ENCODE measurements around the gene SAG.

Gene SAG

DNA sequence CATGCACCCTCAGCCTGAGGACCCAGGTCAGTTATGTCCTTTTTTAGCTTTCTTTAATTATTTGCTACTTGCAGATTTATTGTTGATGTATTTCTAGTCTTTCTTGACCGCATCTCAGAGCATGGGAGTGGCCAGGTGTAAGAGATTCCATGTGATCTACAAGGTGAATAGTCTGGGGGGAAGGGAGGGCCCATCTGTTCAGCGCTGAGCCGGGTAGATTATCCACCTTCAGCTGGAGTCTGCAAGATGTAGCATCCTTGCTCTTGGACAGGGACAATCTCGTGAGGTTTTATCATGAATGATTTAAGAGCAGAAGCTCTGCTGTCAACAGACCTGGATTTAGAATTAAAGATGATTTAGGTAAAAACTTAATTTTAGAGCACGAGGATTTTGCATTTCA, 34.7 kb downstream of the SAG start:
- Histone ChIP-seq H3K36me3 (replicated peaks; ENCODE audit: insufficient read depth, low read length) (no peaks in the 10 kb centered on the region), H3K4me1 (ENCODE audit: low read length) (no peaks in the 10 kb centered on the region), H3K4me2 (ENCODE audit: low read depth, low read length) (no peak overlapping the region), H3K4me3 (ENCODE audit: low read length) (no peak overlapping the region), H3K27ac (ENCODE audit: low read length) (no peak overlapping the region), H2AFZ (ENCODE audit: low read length) (no peak overlapping the region), H3K79me2 (ENCODE audit: low read length) (no peaks in the 10 kb centered on the region), H3K27me3 (replicated peaks; ENCODE audit: insufficient read depth, low read length) (no peaks in the 10 kb centered on the region), H3K9me3 (replicated peaks; ENCODE audit: insufficient read depth, low read length) (no peaks in the 10 kb centered on the region), H3K9me2 (replicated peaks; ENCODE audit: insufficient read depth, low read length) (no peaks in the 10 kb centered on the region), H3K9ac (ENCODE audit: low read length) (no peak overlapping the region), H3F3A (ENCODE audit: insufficient read depth, low read length) (no peaks in the 10 kb centered on the region), H4K20me1 (ENCODE audit: insufficient read depth, low read length) (no peaks in the 10 kb centered on the region)
- TF ChIP-seq EZH2 (optimal IDR thresholded peaks at IDR 0.05; ENCODE audit: low read depth, low read length) (no peak), CTCF (IDR thresholded peaks at IDR 0.05; ENCODE audit: low read length) (no peak), EZH2phosphoT487 (IDR thresholded peaks at IDR 0.05; ENCODE audit: low read length) (no peak)
- DNase-seq = no peak

DNA sequence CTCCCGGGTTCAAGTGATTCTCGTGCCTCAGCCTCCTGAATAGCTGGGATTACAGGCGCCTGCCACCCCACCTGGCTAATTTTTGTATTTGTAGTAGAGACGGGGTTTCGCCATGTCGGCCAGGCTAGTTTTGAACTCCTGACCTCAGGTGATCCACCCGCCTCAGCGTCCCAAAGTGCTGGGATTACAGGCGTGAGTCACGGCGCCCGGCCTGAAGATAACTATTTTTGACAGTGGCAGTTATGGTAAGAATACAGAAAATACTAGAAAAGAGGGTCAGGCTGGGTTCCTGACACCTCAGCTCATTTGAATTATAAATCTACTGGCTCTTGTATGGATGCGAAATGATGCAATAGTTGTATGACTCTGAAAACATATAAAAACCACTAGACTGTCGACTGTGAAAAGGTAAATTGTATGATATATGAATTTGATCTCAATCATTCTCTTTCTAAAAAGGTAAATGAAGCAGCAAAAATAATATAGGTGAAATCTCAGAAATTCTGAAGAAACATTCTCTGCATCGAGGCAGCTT, 35.6 kb downstream of the SAG start:
- Histone ChIP-seq H3K36me3 (replicated peaks; ENCODE audit: insufficient read depth, low read length) (no peaks in the 10 kb centered on the region), H3K27me3 (replicated peaks; ENCODE audit: insufficient read depth, low read length) (no peaks in the 10 kb centered on the region), H3K4me2 (ENCODE audit: low read depth, low read length) (no peak overlapping the region), H3K4me3 (ENCODE audit: low read length) (no peak overlapping the region), H3K27ac (ENCODE audit: low read length) (no peak overlapping the region), H3K9me3 (replicated peaks; ENCODE audit: insufficient read depth, low read length) (no peaks in the 10 kb centered on the region), H4K20me1 (ENCODE audit: insufficient read depth, low read length) (no peaks in the 10 kb centered on the region), H3K4me1 (ENCODE audit: low read length) (peaks cover under 1% of the 10 kb centered on the region; the same call in 1 of the 2 replicates), H3F3A (ENCODE audit: insufficient read depth, low read length) (no peaks in the 10 kb centered on the region), H2AFZ (ENCODE audit: low read length) (no peak overlapping the region), H3K9ac (ENCODE audit: low read length) (no peak overlapping the region), H3K9me2 (replicated peaks; ENCODE audit: insufficient read depth, low read length) (no peaks in the 10 kb centered on the region), H3K79me2 (ENCODE audit: low read length) (no peaks in the 10 kb centered on the region)
- TF ChIP-seq EZH2phosphoT487 (IDR thresholded peaks at IDR 0.05; ENCODE audit: low read length) (no peak), EZH2 (optimal IDR thresholded peaks at IDR 0.05; ENCODE audit: low read depth, low read length) (no peak), CTCF (IDR thresholded peaks at IDR 0.05; ENCODE audit: low read length) (no peak)
- no peak for DNase-seq

DNA sequence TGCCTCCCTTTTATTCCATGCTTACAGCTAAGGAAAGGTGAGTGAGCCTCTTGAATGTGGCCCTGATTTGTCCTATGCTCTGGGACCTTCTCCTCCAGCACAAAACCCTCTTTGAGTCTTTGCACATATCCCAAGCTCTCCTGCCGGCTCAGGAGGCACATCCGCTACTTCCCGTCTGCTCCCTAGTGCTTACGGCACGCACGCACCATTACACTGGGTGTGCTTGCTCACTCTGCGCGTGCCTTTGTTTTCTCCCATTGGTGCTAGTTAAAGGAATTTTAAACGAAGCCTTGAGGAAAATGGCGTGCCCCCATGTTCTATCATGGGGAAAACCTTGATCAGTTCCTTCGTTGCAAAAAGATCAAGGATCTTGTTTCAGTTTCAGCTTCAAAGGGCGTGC, 38.8 kb downstream of the SAG start:
- no peaks in the 10 kb centered on the region for H4K20me1 ChIP-seq (ENCODE audit: insufficient read depth, low read length)
- H3F3A ChIP-seq (ENCODE audit: insufficient read depth, low read length) = peaks cover 3% of the 10 kb centered on the region; the same call in 1 of the 2 replicates
- H3K4me2 ChIP-seq (ENCODE audit: low read depth, low read length) = no peak overlapping the region
- TF ChIP-seq EZH2 (optimal IDR thresholded peaks at IDR 0.05; ENCODE audit: low read depth, low read length) (no peak), EZH2phosphoT487 (IDR thresholded peaks at IDR 0.05; ENCODE audit: low read length) (no peak), CTCF (IDR thresholded peaks at IDR 0.05; ENCODE audit: low read length) (no peak)
- H3K4me3 ChIP-seq (ENCODE audit: low read length) = no peak overlapping the region
- H3K9me3 ChIP-seq (replicated peaks; ENCODE audit: insufficient read depth, low read length) = no peaks in the 10 kb centered on the region
- no peaks in the 10 kb centered on the region for H3K36me3 ChIP-seq (replicated peaks; ENCODE audit: insufficient read depth, low read length)
- no peak overlapping the region for H3K27ac ChIP-seq (ENCODE audit: low read length)
- H3K9me2 ChIP-seq (replicated peaks; ENCODE audit: insufficient read depth, low read length) = no peaks in the 10 kb centered on the region
- H3K79me2 ChIP-seq (ENCODE audit: low read length) = no peaks in the 10 kb centered on the region
- H3K9ac ChIP-seq (ENCODE audit: low read length) = no peak overlapping the region
- no peaks in the 10 kb centered on the region for H3K27me3 ChIP-seq (replicated peaks; ENCODE audit: insufficient read depth, low read length)
- no peak for DNase-seq
- no peak overlapping the region for H2AFZ ChIP-seq (ENCODE audit: low read length)
- H3K4me1 ChIP-seq (ENCODE audit: low read length) = peaks cover 21% of the 10 kb centered on the region

Data from MM.1S (cell line).